Coronary artery (tissue), 2 donors: ENCODE measurements around the gene CCBE1.

Experiments
- DNase-seq: peaks from one replicate; pipeline ENCODE4 v3.0.0-alpha.2; 2017; ENCODE audit warnings: low spot score
- H3K27ac ChIP-seq, 2 donors: fragments of 200-600 bp; sonication (generic); one replicate each; pipeline ENCODE4 v1.5.1; 2016 to 2019
- H3K4me3 ChIP-seq: fragments of 200-600 bp; sonication (generic); 2 replicates; pipeline ENCODE4 v1.5.1; 2016; ENCODE audit warnings: mild to moderate bottlenecking, moderate library complexity
- CTCF ChIP-seq: fragments of 200-600 bp; sonication (generic); IDR thresholded peaks from one replicate; pipeline ENCODE4 v1.5.1; 2019; ENCODE audit warnings: antibody characterized with exemption

CCBE1 gene

GRCh38 chr18:59631583-59632181, 65.5 kb downstream of the CCBE1 start:
- Histone ChIP-seq H3K27ac (no peak overlapping the region), H3K4me3 (no peak overlapping the region)
- DNase-seq, result no peak
- TF ChIP-seq CTCF, result no peak

- H3K27ac ChIP-seq, result no peak overlapping the region
- no peak overlapping the region for H3K4me3 ChIP-seq
- TF ChIP-seq CTCF, result no peak
- no peak for DNase-seq
Observed at GRCh38 chr18:59629894-59630293, 67.3 kb downstream of the CCBE1 start.

GRCh38 chr18:59628995-59629394, 68.2 kb downstream of the CCBE1 start:
- Histone ChIP-seq H3K4me3 (no peak overlapping the region), H3K27ac (no peak overlapping the region)
- DNase-seq, result no peak
- TF ChIP-seq CTCF, result no peak

- H3K27ac ChIP-seq, result no peak overlapping the region
- no peak for DNase-seq
- TF ChIP-seq CTCF, result no peak
- H3K4me3 ChIP-seq, result no peak overlapping the region
Observed at GRCh38 chr18:59627414-59627813, 69.8 kb downstream of the CCBE1 start.

- TF ChIP-seq CTCF, result no peak
- no peak overlapping the region for H3K4me3 ChIP-seq
- peak overlapping the region in 1 of 2 donors; percentile 67 for H3K27ac ChIP-seq
- no peak for DNase-seq
Observed at GRCh38 chr18:59624369-59624765, 72.9 kb downstream of the CCBE1 start.

- no peak overlapping the region for H3K4me3 ChIP-seq
- no peak for DNase-seq
- H3K27ac ChIP-seq, result peak overlapping the region in 1 of 2 donors; percentile 67
- TF ChIP-seq CTCF, result no peak
Observed at GRCh38 chr18:59623456-59624368, 73.5 kb downstream of the CCBE1 start.

GRCh38 chr18:59621027-59621426, 76.2 kb downstream of the CCBE1 start:
- no peak for TF ChIP-seq CTCF
- no peak overlapping the region for H3K4me3 ChIP-seq
- no peak for DNase-seq
- no peak overlapping the region for H3K27ac ChIP-seq
